H1 (cell line): ENCODE measurements around the gene PPP1R3F. TPM values are rescaled to one million over a fixed set of nuclear protein-coding genes. Genes with fewer than 3 reads are reported as not detected.
A peak's percentile ranks its signal among the peaks of the same experiment; 100 is the strongest.

Experiments
- CBX8 ChIP-seq: fragments of 300-800, 300-1000 bp; sonication (generic); IDR thresholded peaks from 2 replicates; pipeline ENCODE4 v1.7.1; 2016; ENCODE audit warnings: low read depth, low read length, borderline replicate concordance
- CHD2 ChIP-seq: IDR thresholded peaks from 2 replicates; pipeline ENCODE4 v1.6.1; 2012; ENCODE audit warnings: low read length, improper control_type of control experiment
- CREB1 ChIP-seq: IDR thresholded peaks from 2 replicates; pipeline ENCODE4 v1.6.1; 2012; ENCODE audit warnings: inconsistent platforms
- CTCF ChIP-seq, 3 experiments: IDR thresholded peaks; 1 replicate in 2 of 3; 2 replicates in 1 of 3; pipeline versions ENCODE4 v1.5.1 to v1.6.1; 2011; ENCODE audit warnings: low read length in 3 of 3, mild to moderate bottlenecking in 3 of 3, inconsistent platforms in 2 of 3, low read depth in 1 of 3, moderate library complexity in 1 of 3; ENCODE audit not compliant: insufficient read depth in 1 of 3; ENCODE audit errors: control extremely low read depth in 1 of 3
- FOSL1 ChIP-seq: IDR thresholded peaks from 2 replicates; pipeline ENCODE4 v1.6.1; 2011; ENCODE audit warnings: mild to moderate bottlenecking, low read depth, low read length, moderate library complexity; ENCODE audit not compliant: insufficient read depth
- JUN ChIP-seq: IDR thresholded peaks from 2 replicates; pipeline ENCODE4 v1.6.1; 2011; ENCODE audit warnings: low read depth, mild to moderate bottlenecking, improper control_type of control experiment, low read length
- NANOG ChIP-seq: IDR thresholded peaks from 2 replicates; pipeline ENCODE4 v1.6.1; 2011; ENCODE audit warnings: low read length, low read depth, mild to moderate bottlenecking, inconsistent platforms; ENCODE audit not compliant: insufficient read depth, poor library complexity, severe bottlenecking
- NRF1 ChIP-seq: IDR thresholded peaks from 2 replicates; pipeline ENCODE4 v1.6.1; 2011; ENCODE audit warnings: mild to moderate bottlenecking, low read depth, low read length, improper control_type of control experiment
- PHF8 ChIP-seq: fragments of 200-600 bp; sonication (generic); conservative IDR thresholded peaks from 2 replicates; pipeline ENCODE4 v1.7.1; 2012; ENCODE audit warnings: low read depth, mild to moderate bottlenecking, inconsistent platforms, low read length, moderate library complexity
- POLR2AphosphoS5 ChIP-seq: IDR thresholded peaks from 2 replicates; pipeline ENCODE4 v1.6.1; 2011; ENCODE audit warnings: low read depth, low read length
- RBBP5 ChIP-seq: IDR thresholded peaks from 2 replicates; pipeline ENCODE4 v1.7.1; 2012; ENCODE audit warnings: low read depth, mild to moderate bottlenecking, inconsistent platforms, low read length, moderate library complexity, borderline replicate concordance
- SP1 ChIP-seq: IDR thresholded peaks from 2 replicates; pipeline ENCODE4 v1.6.1; 2011; ENCODE audit warnings: low read depth, low read length
- SP2 ChIP-seq: IDR thresholded peaks from 2 replicates; pipeline ENCODE4 v1.6.1; 2012; ENCODE audit warnings: mild to moderate bottlenecking, low read length, inconsistent platforms
- SRF ChIP-seq: IDR thresholded peaks from 2 replicates; pipeline ENCODE4 v1.6.1; 2011; ENCODE audit warnings: mild to moderate bottlenecking, low read depth, low read length, moderate library complexity
- SUZ12 ChIP-seq: fragments of 200-600 bp; sonication (generic); IDR thresholded peaks from 2 replicates; pipeline ENCODE4 v1.6.1; 2012; ENCODE audit warnings: mild to moderate bottlenecking, inconsistent platforms, low read length, moderate library complexity, mixed read lengths
- TAF7 ChIP-seq: optimal IDR thresholded peaks from 2 replicates; pipeline ENCODE3; 2011; ENCODE audit warnings: low read depth, mild to moderate bottlenecking, inconsistent platforms, low read length, moderate library complexity, borderline replicate concordance
- TCF12 ChIP-seq: IDR thresholded peaks from 2 replicates; pipeline ENCODE4 v1.6.1; 2011; ENCODE audit warnings: low read depth, mild to moderate bottlenecking, low read length
- TEAD4 ChIP-seq: IDR thresholded peaks from 2 replicates; pipeline ENCODE4 v1.6.1; 2012; ENCODE audit warnings: low read depth, low read length, inconsistent platforms, mixed read lengths
- ZNF274 ChIP-seq: IDR thresholded peaks from 2 replicates; pipeline ENCODE4 v1.7.0; 2012; ENCODE audit warnings: low read length, borderline replicate concordance; ENCODE audit errors: extremely low read depth
- polyA plus RNA-seq, 7 experiments: library from polyadenylated mRNA; depleted of rRNA in 3 of 7; stranded (reverse) in 5 of 7; unstranded in 2 of 7; fragments of >200 nt in 5 of 7; fragments of 200-250 nt in 2 of 7; gene quantifications; 1 replicate in 5 of 7; 2 replicates in 1 of 7; 4 replicates in 1 of 7; pipeline versions ENCODE4 v1.2.1 to v1.2.3, GENCODE V29; 2011 to 2013; ENCODE audit warnings: missing spikeins in 2 of 7, mixed read lengths in 2 of 7
- total RNA-seq: library from RNA; stranded (reverse); fragmentation: NEBNext Ultra II Directional; extraction: Animal tissue kit (Norgen Biotek cat#: 25700); gene quantifications from 2 replicates; pipeline ENCODE4 v1.2.1, GENCODE V29; 2021

PPP1R3F gene
- total and polyA plus RNA-seq, 2 of the 8 experiments (the other 6 are each of a cell fraction or from before 2014, with no cell fraction given), result 5.1 to 6.8 TPM

GRCh38 chrX:49269010-49269766 is 405 bp upstream of the PPP1R3F start (continued):
- no peak for TF ChIP-seq NANOG
- TF ChIP-seq TEAD4, result no peak
- TF ChIP-seq CREB1, result peak; percentile 89
- TF ChIP-seq JUN, result no peak
- no peak for TF ChIP-seq RBBP5
- TF ChIP-seq SUZ12, result no peak
- no peak for TF ChIP-seq SRF
- no peak for TF ChIP-seq NRF1
- TF ChIP-seq TAF7, result no peak
- no peak for TF ChIP-seq CTCF (IDR thresholded peaks at IDR 0.05; ENCODE audit: control extremely low read depth in 1 of 3, insufficient read depth in 1 of 3, low read depth in 1 of 3, low read length in 3 of 3)
- TF ChIP-seq TCF12, result no peak
- no peak for TF ChIP-seq FOSL1
- TF ChIP-seq SP2, result peak; percentile 61
- TF ChIP-seq CBX8, result no peak
- TF ChIP-seq POLR2AphosphoS5, result peak; percentile 80
- TF ChIP-seq CHD2, result peak; percentile 70
- TF ChIP-seq ZNF274, result no peak
- peak; percentile 95 for TF ChIP-seq SP1
- peak; percentile 26; the same call in 1 of the 2 replicates for TF ChIP-seq PHF8
- TF ChIP-seq, all 59 proteins: peak for 15
